Ovary (tissue), 3 donors: ENCODE data around the gene PLEKHG4B.

ENCODE experiments used
- CTCF ChIP-seq, 3 donors: fragments of 450-650 bp in 2 of 3; fragments of 200-600 bp in 1 of 3; IDR thresholded peaks; one replicate each; pipeline versions ENCODE4 v1.5.1 to v1.8.0; 2016 to 2022; ENCODE audit warnings: antibody characterized with exemption in 3 of 3, mild to moderate bottlenecking in 1 of 3
- EP300 ChIP-seq: sonication (generic); formaldehyde crosslinking; IDR thresholded peaks from one replicate; pipeline ENCODE4 v1.6.1; 2017; ENCODE audit warnings: antibody characterized with exemption
- POLR2A ChIP-seq: fragments of 450-650 bp; IDR thresholded peaks from one replicate; pipeline ENCODE4 v1.6.1; 2017; ENCODE audit warnings: antibody characterized with exemption, mild to moderate bottlenecking, moderate library complexity
- donor health status: DM: no; HTN: no; CAD: no.

- no peak for TF ChIP-seq CTCF (IDR thresholded peaks at IDR 0.05)
- no peak for TF ChIP-seq EP300
- TF ChIP-seq POLR2A: no peak
Observed at GRCh38 chr5:187042-187431, 95.1 kb downstream of the PLEKHG4B start.
